SK-N-SH (cell line): ENCODE results near the gene UNC93B1. TPM values are rescaled to one million over a fixed set of nuclear protein-coding genes. Genes with fewer than 3 reads are reported as not detected.

Source experiments
- CTCF ChIA-PET: fragments of 300-600, 350-600 bp; formaldehyde crosslinking; extraction: SDS; loops from one replicate; lab custom pipeline; 2021; lab: Yijun Ruan, JAX
- POLR2A ChIA-PET: fragments of 350-600 bp; sonication (Branson Sonifier 250); formaldehyde crosslinking; extraction: SDS; loops from one replicate; lab custom pipeline; 2020; ENCODE audit warnings: antibody characterized with exemption, inconsistent platforms; lab: Yijun Ruan, JAX
- DNase-seq: peaks from one replicate; pipeline ENCODE4 v3.0.0; 2012
- H2AFZ ChIP-seq: fragments of 200-600 bp; sonication (generic); 2 replicates; pipeline ENCODE4 v1.8.1; 2016; ENCODE audit warnings: antibody characterized with exemption, mild to moderate bottlenecking, low read depth
- H3F3A ChIP-seq: fragments of 200-600 bp; sonication (generic); replicated peaks from 2 replicates; pipeline ENCODE3; 2016; ENCODE audit warnings: antibody characterized with exemption, mild to moderate bottlenecking; ENCODE audit not compliant: insufficient read depth
- H3K27ac ChIP-seq, 2 experiments: fragments of 200-500 bp in 1 of 2; fragments of 200-600 bp in 1 of 2; sonication (Bioruptor generic) in 1 of 2; sonication (generic), shearing (Covaris generic) in 1 of 2; 2 replicates each; pipeline versions ENCODE4 v1.5.1 to v1.6.1; 2014 to 2016; ENCODE audit warnings: low read depth in 2 of 2, inconsistent platforms in 1 of 2, low read length in 1 of 2, mild to moderate bottlenecking in 1 of 2, mixed read lengths in 1 of 2
- H3K27me3 ChIP-seq: fragments of 200-600 bp; sonication (generic), shearing (Covaris generic); 2 replicates; pipeline ENCODE4 v1.6.1; 2016; ENCODE audit warnings: mixed run types; ENCODE audit not compliant: insufficient read depth
- H3K36me3 ChIP-seq, 2 experiments: fragments of 200-500 bp in 1 of 2; fragments of 200-600 bp in 1 of 2; sonication (Bioruptor generic) in 1 of 2; sonication (generic) in 1 of 2; replicated peaks in 1 of 2; 2 replicates each; pipeline versions ENCODE3 to v1.5.1; 2014 to 2016; ENCODE audit warnings: low read length in 1 of 2, mild to moderate bottlenecking in 1 of 2; ENCODE audit not compliant: insufficient read depth in 2 of 2, control insufficient read depth in 1 of 2
- H3K4me1 ChIP-seq, 2 experiments: fragments of 200-500 bp in 1 of 2; fragments of 200-600 bp in 1 of 2; sonication (Bioruptor generic) in 1 of 2; sonication (generic), shearing (Covaris generic) in 1 of 2; 2 replicates each; pipeline versions ENCODE4 v1.5.1 to v1.6.1; 2014 to 2016; ENCODE audit warnings: low read depth in 1 of 2, low read length in 1 of 2, mixed run types in 1 of 2; ENCODE audit not compliant: insufficient read depth in 2 of 2, control insufficient read depth in 1 of 2
- H3K4me2 ChIP-seq: fragments of 200-600 bp; sonication (generic), shearing (Covaris generic); 2 replicates; pipeline ENCODE4 v1.6.1; 2017; ENCODE audit warnings: mixed run types
- H3K4me3 ChIP-seq, 2 experiments: fragments of 200-500 bp in 1 of 2; fragments of 200-600 bp in 1 of 2; sonication (Bioruptor generic) in 1 of 2; sonication (generic), shearing (Covaris generic) in 1 of 2; 2 replicates each; pipeline versions ENCODE4 v1.5.1 to v1.8.1; 2014 to 2016; ENCODE audit warnings: low read depth in 2 of 2, inconsistent platforms in 1 of 2, low read length in 1 of 2, mild to moderate bottlenecking in 1 of 2, mixed read lengths in 1 of 2, moderate library complexity in 1 of 2
- H3K79me2 ChIP-seq: fragments of 200-600 bp; sonication (generic); 2 replicates; pipeline ENCODE4 v1.8.1; 2017; ENCODE audit warnings: mild to moderate bottlenecking; ENCODE audit not compliant: insufficient read depth
- H3K9ac ChIP-seq: fragments of 200-600 bp; sonication (generic); 2 replicates; pipeline ENCODE4 v1.6.1; 2017; ENCODE audit warnings: mixed run types
- H3K9me2 ChIP-seq: fragments of 200-600 bp; sonication (generic); 2 replicates; pipeline ENCODE4 v1.6.1; 2017; ENCODE audit warnings: mixed run types
- H3K9me3 ChIP-seq: fragments of 200-600 bp; sonication (generic); 2 replicates; pipeline ENCODE4 v1.6.1; 2017; ENCODE audit warnings: mixed run types, mild to moderate bottlenecking, moderate library complexity
- H4K20me1 ChIP-seq: fragments of 200-600 bp; sonication (generic); 2 replicates; pipeline ENCODE4 v1.6.1; 2017; ENCODE audit warnings: mild to moderate bottlenecking, mixed run types; ENCODE audit not compliant: insufficient read depth
- CHD2 ChIP-seq: fragments of 150-350 bp; IDR thresholded peaks from 2 replicates; pipeline ENCODE4 v1.6.1; 2018; ENCODE audit warnings: low read length; ENCODE audit not compliant: partially characterized antibody
- ELF1 ChIP-seq: IDR thresholded peaks from 2 replicates; pipeline ENCODE4 v1.4.0; 2012
- EP300 ChIP-seq, 2 experiments: IDR thresholded peaks; 2 replicates each; pipeline versions ENCODE4 v1.4.0 to v1.6.1; 2012; ENCODE audit warnings: borderline replicate concordance in 1 of 2, low read depth in 1 of 2, low read length in 1 of 2
- FOSL2 ChIP-seq: IDR thresholded peaks from 2 replicates; pipeline ENCODE4 v1.4.0; 2012; ENCODE audit warnings: low read depth, mild to moderate bottlenecking, moderate library complexity, borderline replicate concordance
- GATA2 ChIP-seq: sonication (generic); formaldehyde crosslinking; IDR thresholded peaks from 2 replicates; pipeline ENCODE4 v1.5.0; 2020; ENCODE audit warnings: mild to moderate bottlenecking, missing genetic modification reagents
- JUND ChIP-seq: IDR thresholded peaks from 2 replicates; pipeline ENCODE4 v1.4.0; 2012
- MXI1 ChIP-seq: IDR thresholded peaks from 2 replicates; pipeline ENCODE4 v1.6.1; 2012; ENCODE audit warnings: mild to moderate bottlenecking, low read depth, low read length, improper control_type of control experiment
- NFIC ChIP-seq: IDR thresholded peaks from 2 replicates; pipeline ENCODE4 v1.4.0; 2012; ENCODE audit warnings: borderline replicate concordance
- NRF1 ChIP-seq: IDR thresholded peaks from 2 replicates; pipeline ENCODE4 v1.6.1; 2012; ENCODE audit warnings: low read depth, mild to moderate bottlenecking, low read length
- RCOR1 ChIP-seq: fragments of 150-350 bp; IDR thresholded peaks from 2 replicates; pipeline ENCODE4 v1.6.1; 2017; ENCODE audit warnings: antibody characterized with exemption, low read length
- RFX5 ChIP-seq: IDR thresholded peaks from 2 replicates; pipeline ENCODE4 v1.6.1; 2012; ENCODE audit warnings: mild to moderate bottlenecking, improper control_type of control experiment, low read length
- SIN3A ChIP-seq: IDR thresholded peaks from 2 replicates; pipeline ENCODE4 v1.6.1; 2012; ENCODE audit warnings: low read depth, mild to moderate bottlenecking, low read length, moderate library complexity, borderline replicate concordance
- SMC3 ChIP-seq: IDR thresholded peaks from 2 replicates; pipeline ENCODE4 v1.6.1; 2012; ENCODE audit warnings: low read depth, low read length, improper control_type of control experiment
- TEAD4 ChIP-seq: IDR thresholded peaks from 2 replicates; pipeline ENCODE4 v1.4.0; 2012; ENCODE audit warnings: mild to moderate bottlenecking, borderline replicate concordance; ENCODE audit not compliant: insufficient read depth
- YY1 ChIP-seq: IDR thresholded peaks from 2 replicates; pipeline ENCODE4 v1.4.0; 2012; ENCODE audit warnings: low read depth, mild to moderate bottlenecking
- WGBS: methylation state at CpG from one replicate; pipeline ENCODE4 v1.1.6; 2017; ENCODE audit warnings: low lambda C conversion rate; 5-methylcytosine and 5-hydroxymethylcytosine counted together
- polyA plus RNA-seq, 3 experiments: library from polyadenylated mRNA; depleted of rRNA; stranded (reverse); fragments of >200 nt; gene quantifications; 2 replicates each; pipeline ENCODE4 v1.2.3, GENCODE V29; 2012
- TF ChIP-seq, protein P1 (sequence below): fragments of 150-350 bp; IDR thresholded peaks from 2 replicates; pipeline ENCODE4 v1.6.1; 2016; ENCODE audit warnings: mild to moderate bottlenecking, low read depth, low read length
- TF ChIP-seq, protein P2 (sequence below): fragments of 150-350 bp; IDR thresholded peaks from 2 replicates; pipeline ENCODE4 v1.6.1; 2017; ENCODE audit warnings: antibody characterized with exemption, low read length, low read depth, borderline replicate concordance

Gene UNC93B1
- polyA plus RNA-seq, 1 of the 3 experiments (the other 2 are of a cell fraction) = 28.9 TPM

DNA sequence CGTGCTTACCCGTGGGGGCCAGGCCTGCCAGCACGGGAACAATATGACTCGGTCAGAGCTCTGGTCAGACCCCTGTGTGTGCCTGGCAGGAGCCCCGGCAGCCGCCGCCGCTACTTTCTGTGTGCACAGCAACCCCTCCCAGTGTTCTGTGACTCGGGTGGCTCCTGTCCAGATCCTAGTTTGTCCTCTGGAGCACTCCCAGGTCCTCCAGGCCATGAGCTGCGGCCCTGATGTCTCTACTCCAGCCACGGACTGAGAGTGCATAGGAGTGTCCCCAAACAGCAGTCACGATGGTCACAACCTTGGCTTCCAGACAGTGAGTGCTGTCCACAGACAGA lies 29.8 kb upstream of the UNC93B1 start:
- CTCF ChIA-PET = interaction anchor here (1.3 kb wide), 1 partner anchor 78 kb away, joined by 4 read pairs; no protein-coding TSS in a partner anchor
- Histone ChIP-seq H3K9ac (no peak overlapping the region), H3K27me3 (no peaks in the 10 kb centered on the region), H3K4me2 (no peak overlapping the region), H3F3A (peaks cover 23% of the 10 kb centered on the region), H4K20me1 (no peaks in the 10 kb centered on the region), H3K9me2 (no peaks in the 10 kb centered on the region), H2AFZ (no peak overlapping the region), H3K4me1 (peaks cover 18 to 28% of the 10 kb centered on the region in 2 experiments; a peak in 3 of 4 replicates), H3K9me3 (no peaks in the 10 kb centered on the region), H3K4me3 (no peak overlapping the region), H3K27ac (no peak overlapping the region), H3K79me2 (peaks cover 30% of the 10 kb centered on the region), H3K36me3 (peaks cover 14 to 19% of the 10 kb centered on the region in 2 experiments)
- DNase-seq = no peak
- 81% methylated on average over 3 of the region's 12 CpGs for WGBS
- TF ChIP-seq, protein P1, sequence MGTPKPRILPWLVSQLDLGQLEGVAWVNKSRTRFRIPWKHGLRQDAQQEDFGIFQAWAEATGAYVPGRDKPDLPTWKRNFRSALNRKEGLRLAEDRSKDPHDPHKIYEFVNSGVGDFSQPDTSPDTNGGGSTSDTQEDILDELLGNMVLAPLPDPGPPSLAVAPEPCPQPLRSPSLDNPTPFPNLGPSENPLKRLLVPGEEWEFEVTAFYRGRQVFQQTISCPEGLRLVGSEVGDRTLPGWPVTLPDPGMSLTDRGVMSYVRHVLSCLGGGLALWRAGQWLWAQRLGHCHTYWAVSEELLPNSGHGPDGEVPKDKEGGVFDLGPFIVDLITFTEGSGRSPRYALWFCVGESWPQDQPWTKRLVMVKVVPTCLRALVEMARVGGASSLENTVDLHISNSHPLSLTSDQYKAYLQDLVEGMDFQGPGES = no peak
- no peak for TF ChIP-seq NFIC
- TF ChIP-seq RCOR1 = no peak
- TF ChIP-seq TEAD4 = no peak
- POLR2A ChIA-PET = no interaction called here

DNA sequence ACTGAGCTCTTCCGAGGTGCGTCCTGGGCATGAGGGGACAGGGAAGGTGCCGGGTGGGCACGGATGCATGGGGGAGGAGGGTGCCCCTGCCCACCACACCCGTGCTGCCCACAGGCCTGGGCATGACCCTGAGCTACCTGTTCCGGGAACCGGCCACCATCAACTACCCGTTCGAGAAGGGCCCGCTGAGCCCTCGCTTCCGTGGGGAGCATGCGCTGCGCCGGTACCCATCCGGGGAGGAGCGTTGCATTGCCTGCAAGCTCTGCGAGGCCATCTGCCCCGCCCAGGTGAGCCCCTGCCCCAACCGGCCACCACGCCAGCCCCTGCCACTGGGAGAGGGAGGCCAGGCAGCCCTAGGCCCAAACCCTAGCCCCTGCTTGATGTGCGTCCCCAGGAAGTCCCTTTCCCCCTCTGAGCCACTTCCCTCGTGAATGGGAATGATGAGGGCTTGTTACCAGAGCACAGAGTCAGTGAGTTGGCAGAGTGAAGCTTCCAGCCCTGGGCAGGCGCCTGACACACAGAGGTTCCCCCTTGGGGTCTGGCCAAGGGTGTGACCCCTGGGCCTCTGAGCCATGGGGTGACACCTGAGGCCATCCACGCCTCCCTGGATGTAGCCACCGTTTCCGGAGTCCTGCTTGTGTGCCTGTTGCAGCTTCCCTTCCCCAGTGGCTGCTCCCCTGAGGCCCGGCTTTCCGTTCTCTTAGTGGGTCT lies 29.3 kb upstream of the UNC93B1 start:
- ChIA-PET POLR2A (no interaction called here), CTCF (interaction anchor here (1.3 kb wide), 1 partner anchor 77 kb away, joined by 4 read pairs; no protein-coding TSS in a partner anchor)
- WGBS = 91% methylated on average over 22 of the region's 29 CpGs
- no peaks in the 10 kb centered on the region for H3K9me2 ChIP-seq
- peaks cover 14 to 19% of the 10 kb centered on the region in 2 experiments for H3K36me3 ChIP-seq
- peaks cover 30% of the 10 kb centered on the region for H3K79me2 ChIP-seq
- peaks cover 23 to 24% of the 10 kb centered on the region in 2 experiments; a peak in 3 of 4 replicates for H3K4me1 ChIP-seq
- no peak overlapping the region for H3K4me3 ChIP-seq
- H4K20me1 ChIP-seq = no peaks in the 10 kb centered on the region
- DNase-seq = no peak
- no peaks in the 10 kb centered on the region for H3K27me3 ChIP-seq
- no peak overlapping the region for H3K9ac ChIP-seq
- H2AFZ ChIP-seq = no peak overlapping the region
- TF ChIP-seq, protein P1 = no peak
- no peak for TF ChIP-seq CHD2
- TF ChIP-seq ELF1 = no peak
- no peak for TF ChIP-seq RFX5
- no peak for TF ChIP-seq GATA2 (CRISPR knock-in tag)
- no peak for TF ChIP-seq RCOR1
- TF ChIP-seq YY1 = no peak
- no peak for TF ChIP-seq NRF1
- TF ChIP-seq, protein P2, sequence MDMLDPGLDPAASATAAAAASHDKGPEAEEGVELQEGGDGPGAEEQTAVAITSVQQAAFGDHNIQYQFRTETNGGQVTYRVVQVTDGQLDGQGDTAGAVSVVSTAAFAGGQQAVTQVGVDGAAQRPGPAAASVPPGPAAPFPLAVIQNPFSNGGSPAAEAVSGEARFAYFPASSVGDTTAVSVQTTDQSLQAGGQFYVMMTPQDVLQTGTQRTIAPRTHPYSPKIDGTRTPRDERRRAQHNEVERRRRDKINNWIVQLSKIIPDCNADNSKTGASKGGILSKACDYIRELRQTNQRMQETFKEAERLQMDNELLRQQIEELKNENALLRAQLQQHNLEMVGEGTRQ = no peak
- no peak for TF ChIP-seq SMC3
- no peak for TF ChIP-seq FOSL2
- TF ChIP-seq MXI1 = no peak
- no peak for TF ChIP-seq EP300 (IDR thresholded peaks at IDR 0.05; ENCODE audit: borderline replicate concordance in 1 of 2, low read depth in 1 of 2, low read length in 1 of 2)
- TF ChIP-seq JUND = no peak
- TF ChIP-seq SIN3A = no peak
- TF ChIP-seq, all 33 proteins: peak for 0
- no peak overlapping the region for H3K4me2 ChIP-seq
- no peak overlapping the region for H3K27ac ChIP-seq
- peaks cover 29% of the 10 kb centered on the region for H3F3A ChIP-seq
- H3K9me3 ChIP-seq = no peaks in the 10 kb centered on the region
